ENCODE measurements around the gene ANO8. TPM values are rescaled to one million over a fixed set of nuclear protein-coding genes. Genes with fewer than 3 reads are reported as not detected.
"Not testable (repeated sequence)": the region's sequence is repeated elsewhere in the genome, so short reads cannot be mapped to it uniquely, and the experiment has no call there.

The ANO8 gene
- total RNA-seq, 1 experiment from 2014 or later: 0.82 TPM

DNA sequence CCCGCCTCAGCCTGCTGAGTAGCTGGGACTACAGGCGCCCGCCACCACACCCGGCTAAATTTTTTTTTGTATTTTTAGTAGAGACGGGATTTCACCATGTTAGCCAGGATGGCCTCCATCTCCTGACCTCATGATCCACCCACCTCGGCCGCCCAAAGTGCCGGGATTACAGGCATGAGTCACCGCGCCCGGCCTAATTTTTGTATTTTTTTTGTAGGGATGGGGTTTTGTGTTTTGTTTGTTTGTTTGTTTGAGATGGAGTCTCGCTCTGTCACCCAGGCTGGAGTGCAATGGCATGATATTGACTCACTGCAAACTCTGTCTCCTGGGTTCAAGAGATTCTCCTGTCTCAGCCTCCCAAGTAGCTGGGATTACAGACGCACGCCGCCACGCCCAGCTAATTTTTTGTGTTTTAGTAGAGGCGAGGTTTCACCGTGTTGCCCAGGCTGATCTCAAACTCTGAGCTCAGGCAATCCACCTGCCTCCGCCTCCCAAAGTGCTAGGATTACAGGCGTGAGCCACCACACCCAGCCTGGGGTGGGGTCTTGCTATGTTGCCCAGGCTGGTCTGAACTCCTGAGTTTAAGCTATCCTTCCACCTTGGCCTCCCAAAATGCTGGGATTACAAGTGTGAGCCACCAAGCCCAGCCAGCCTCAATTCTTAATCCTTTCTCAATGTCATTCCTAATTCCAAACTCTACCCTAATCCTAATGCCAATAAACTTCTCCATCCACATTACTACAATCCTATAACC lies 29.4 kb upstream of the ANO8 start:
- H3K4me3 ChIP-seq (ENCODE audit: low read length); H3K27me3 ChIP-seq (ENCODE audit: low read length); H3K4me1 ChIP-seq (ENCODE audit: low read length); H3K27ac ChIP-seq (ENCODE audit: low read length); H3K9me3 ChIP-seq (ENCODE audit: low read length); H3K9ac ChIP-seq (ENCODE audit: low read length); DNase-seq; H3K4me2 ChIP-seq (ENCODE audit: low read depth, low read length, poor library complexity, severe bottlenecking); H3K36me3 ChIP-seq (ENCODE audit: insufficient read depth, low read length); H3K79me2 ChIP-seq (ENCODE audit: low read length); H3K9me2 ChIP-seq (replicated peaks; ENCODE audit: insufficient read depth, low read length); H4K20me1 ChIP-seq (ENCODE audit: insufficient read depth, low read depth, low read length); H2AFZ ChIP-seq (ENCODE audit: low read length): not testable (repeated sequence)

DNA sequence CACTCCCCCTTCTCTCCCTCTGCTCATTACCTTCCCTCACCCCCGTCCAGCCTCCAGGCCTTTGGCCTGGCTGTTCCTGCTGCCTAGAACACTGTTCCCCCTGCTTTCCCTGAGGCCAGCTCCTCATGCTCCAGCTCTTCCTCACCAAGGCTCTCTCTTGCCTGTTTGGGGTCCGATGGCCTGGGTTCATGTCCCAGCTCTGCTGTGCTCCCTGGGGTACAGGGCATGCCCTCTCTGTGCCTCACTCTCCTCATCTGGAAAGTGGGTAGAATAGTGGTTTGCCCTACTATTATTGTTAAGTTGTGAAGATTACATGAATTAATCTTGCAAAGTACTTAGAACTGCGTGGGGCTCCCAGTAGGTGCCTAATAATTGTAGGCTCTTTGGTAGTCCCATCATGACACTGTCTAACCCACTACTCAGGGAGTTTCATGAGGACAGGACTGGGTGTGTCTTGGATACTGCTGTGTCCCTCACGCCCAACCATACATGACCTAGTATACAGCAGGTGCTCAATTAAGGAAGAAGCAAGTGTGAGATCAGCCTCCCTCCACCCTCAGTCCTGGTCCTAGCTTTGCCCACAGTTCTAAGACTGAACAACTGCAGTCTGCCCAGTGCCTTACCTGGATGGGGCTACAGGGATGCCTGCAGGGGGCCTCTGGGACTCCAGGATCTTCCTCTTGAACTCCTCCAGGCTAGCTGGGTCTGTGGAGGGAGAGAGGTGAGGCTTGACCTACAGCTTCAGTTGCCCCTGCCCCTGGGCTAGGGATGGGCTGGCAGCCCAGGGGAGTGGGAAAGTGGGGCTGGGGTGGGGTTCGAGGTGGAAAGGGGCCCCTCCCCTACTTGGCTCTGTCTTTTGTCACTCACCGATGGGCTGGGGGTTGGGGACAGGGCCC lies 25.5 kb upstream of the ANO8 start:
- H2AFZ ChIP-seq (ENCODE audit: low read length): no peak overlapping the region
- no peak overlapping the region for H3K4me3 ChIP-seq (ENCODE audit: low read length)
- H3K9me3 ChIP-seq (ENCODE audit: low read length): no peaks in the 10 kb centered on the region
- H3K27me3 ChIP-seq (ENCODE audit: low read length): no peaks in the 10 kb centered on the region
- H3K4me2 ChIP-seq (ENCODE audit: low read depth, low read length, poor library complexity, severe bottlenecking): no peak overlapping the region
- H3K79me2 ChIP-seq (ENCODE audit: low read length): no peaks in the 10 kb centered on the region
- no peaks in the 10 kb centered on the region for H3K36me3 ChIP-seq (ENCODE audit: insufficient read depth, low read length)
- no peak for DNase-seq
- no peak overlapping the region for H3K9ac ChIP-seq (ENCODE audit: low read length)
- H3K9me2 ChIP-seq (replicated peaks; ENCODE audit: insufficient read depth, low read length): no peaks in the 10 kb centered on the region
- H3K4me1 ChIP-seq (ENCODE audit: low read length): no peaks in the 10 kb centered on the region
- H3K27ac ChIP-seq (ENCODE audit: low read length): no peak overlapping the region
- no peaks in the 10 kb centered on the region for H4K20me1 ChIP-seq (ENCODE audit: insufficient read depth, low read depth, low read length)

DNA sequence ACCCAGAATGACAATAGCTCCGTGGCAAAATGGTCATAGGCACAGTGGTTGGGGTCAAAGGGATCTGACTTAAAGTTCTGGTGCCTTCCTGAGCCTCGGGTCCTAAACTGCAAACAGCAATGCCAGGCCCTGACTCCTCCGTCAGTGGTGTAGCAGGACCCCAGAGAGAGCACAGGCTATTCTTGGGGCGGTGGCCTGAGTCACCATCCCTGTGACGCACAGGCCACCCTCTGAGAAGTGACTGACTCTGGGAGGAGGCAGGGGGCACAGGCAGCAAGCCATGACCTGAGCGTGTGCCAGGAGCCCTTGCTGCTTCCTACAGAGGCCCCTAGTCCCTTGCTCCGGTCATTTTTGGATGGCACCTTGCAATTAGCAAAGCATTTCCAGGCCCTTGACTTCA lies 23.7 kb upstream of the ANO8 start:
- H3K79me2 ChIP-seq (ENCODE audit: low read length): no peaks in the 10 kb centered on the region
- no peak overlapping the region for H3K9ac ChIP-seq (ENCODE audit: low read length)
- no peaks in the 10 kb centered on the region for H3K27me3 ChIP-seq (ENCODE audit: low read length)
- no peaks in the 10 kb centered on the region for H3K9me2 ChIP-seq (replicated peaks; ENCODE audit: insufficient read depth, low read length)
- H2AFZ ChIP-seq (ENCODE audit: low read length): no peak overlapping the region
- H3K27ac ChIP-seq (ENCODE audit: low read length): no peak overlapping the region
- H3K36me3 ChIP-seq (ENCODE audit: insufficient read depth, low read length): no peaks in the 10 kb centered on the region
- H3K4me1 ChIP-seq (ENCODE audit: low read length): no peaks in the 10 kb centered on the region
- no peak for DNase-seq
- no peaks in the 10 kb centered on the region for H3K9me3 ChIP-seq (ENCODE audit: low read length)
- no peak overlapping the region for H3K4me3 ChIP-seq (ENCODE audit: low read length)
- H3K4me2 ChIP-seq (ENCODE audit: low read depth, low read length, poor library complexity, severe bottlenecking): no peak overlapping the region
- H4K20me1 ChIP-seq (ENCODE audit: insufficient read depth, low read depth, low read length): no peaks in the 10 kb centered on the region

DNA sequence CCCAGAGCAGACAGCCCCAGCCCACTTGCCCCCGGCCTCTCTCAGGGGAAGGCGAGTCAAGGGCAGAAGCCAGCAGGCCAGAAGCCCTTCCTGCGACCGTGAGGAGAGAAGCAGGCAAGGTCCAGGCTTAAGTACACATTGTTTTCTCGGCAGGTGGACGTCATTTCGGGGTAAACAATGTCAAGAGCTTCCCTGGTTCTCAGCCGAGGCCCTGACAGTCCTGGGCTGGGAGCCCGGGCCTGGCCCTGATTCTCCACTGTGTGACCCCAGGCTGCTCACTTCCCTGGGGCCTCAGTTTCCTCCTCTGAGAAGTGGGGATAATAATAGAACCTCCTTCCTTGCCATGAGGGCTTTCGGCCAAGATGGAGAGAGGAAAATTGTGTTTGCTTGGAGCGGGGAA lies 23.1 kb upstream of the ANO8 start:
- Histone ChIP-seq H3K9me2 (replicated peaks; ENCODE audit: insufficient read depth, low read length) (no peaks in the 10 kb centered on the region), H3K9ac (ENCODE audit: low read length) (no peak overlapping the region), H3K4me3 (ENCODE audit: low read length) (no peak overlapping the region), H2AFZ (ENCODE audit: low read length) (no peak overlapping the region), H3K4me2 (ENCODE audit: low read depth, low read length, poor library complexity, severe bottlenecking) (no peak overlapping the region), H3K36me3 (ENCODE audit: insufficient read depth, low read length) (no peaks in the 10 kb centered on the region), H3K27me3 (ENCODE audit: low read length) (no peaks in the 10 kb centered on the region), H3K9me3 (ENCODE audit: low read length) (no peaks in the 10 kb centered on the region), H4K20me1 (ENCODE audit: insufficient read depth, low read depth, low read length) (no peaks in the 10 kb centered on the region), H3K27ac (ENCODE audit: low read length) (no peak overlapping the region), H3K4me1 (ENCODE audit: low read length) (no peaks in the 10 kb centered on the region), H3K79me2 (ENCODE audit: low read length) (no peaks in the 10 kb centered on the region)
- DNase-seq: no peak

DNA sequence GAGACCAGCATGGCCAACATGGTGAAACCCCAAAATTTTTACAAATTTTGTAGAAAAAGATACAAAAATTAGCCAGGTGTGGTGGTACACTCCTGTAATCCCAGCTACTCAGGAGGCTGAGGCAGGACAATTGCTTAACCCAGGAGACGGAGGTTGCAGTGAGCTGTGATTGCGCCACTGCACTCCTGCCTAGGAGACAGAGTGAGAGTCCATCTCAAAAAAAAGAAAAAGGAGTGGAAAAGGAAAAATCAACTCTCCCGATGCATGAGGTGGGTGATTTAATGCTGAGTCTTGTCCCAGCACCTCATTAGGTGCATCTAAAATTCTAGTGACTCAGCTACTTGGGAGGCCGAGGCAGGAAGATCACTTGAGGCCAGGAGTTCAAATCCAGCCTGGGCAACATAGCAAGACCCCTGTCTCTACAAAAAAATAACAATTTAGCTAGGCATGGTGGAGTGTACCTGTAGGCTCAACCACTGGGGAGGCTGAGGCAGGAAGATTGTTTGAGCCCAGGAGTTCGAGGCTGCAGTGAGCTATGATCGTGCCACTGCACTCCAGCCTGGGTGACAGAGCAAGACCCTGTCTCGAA lies 22.5 kb upstream of the ANO8 start:
- Histone ChIP-seq H3K9me3 (ENCODE audit: low read length) (no peaks in the 10 kb centered on the region), H3K4me1 (ENCODE audit: low read length) (no peaks in the 10 kb centered on the region), H2AFZ (ENCODE audit: low read length) (no peak overlapping the region), H3K4me2 (ENCODE audit: low read depth, low read length, poor library complexity, severe bottlenecking) (no peak overlapping the region), H3K79me2 (ENCODE audit: low read length) (no peaks in the 10 kb centered on the region), H3K27ac (ENCODE audit: low read length) (no peak overlapping the region), H3K9ac (ENCODE audit: low read length) (no peak overlapping the region), H3K36me3 (ENCODE audit: insufficient read depth, low read length) (no peaks in the 10 kb centered on the region), H4K20me1 (ENCODE audit: insufficient read depth, low read depth, low read length) (no peaks in the 10 kb centered on the region), H3K27me3 (ENCODE audit: low read length) (no peaks in the 10 kb centered on the region), H3K9me2 (replicated peaks; ENCODE audit: insufficient read depth, low read length) (no peaks in the 10 kb centered on the region), H3K4me3 (ENCODE audit: low read length) (no peak overlapping the region)
- DNase-seq: no peak

DNA sequence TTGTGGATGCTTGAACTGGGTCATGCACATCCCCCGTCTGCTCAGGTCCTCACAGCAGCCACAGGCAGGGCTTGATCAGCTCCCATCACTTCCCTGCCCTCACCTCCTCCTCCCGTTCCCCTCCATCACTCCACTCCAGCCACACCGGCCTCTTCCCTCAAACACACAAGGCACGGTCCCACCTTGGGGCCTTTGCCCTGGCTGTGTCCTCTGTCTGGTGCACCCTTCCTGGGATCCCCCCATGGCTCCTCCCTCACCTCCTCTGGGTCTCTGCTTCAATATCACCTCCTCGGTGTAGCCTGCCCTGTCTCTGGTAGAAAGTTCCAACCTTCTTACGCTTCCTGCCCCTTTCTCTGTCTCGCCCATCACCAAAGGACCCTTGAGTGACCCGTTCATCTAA lies 18.7 kb upstream of the ANO8 start:
- no peak overlapping the region for H3K4me2 ChIP-seq (ENCODE audit: low read depth, low read length, poor library complexity, severe bottlenecking)
- H3K9me2 ChIP-seq (replicated peaks; ENCODE audit: insufficient read depth, low read length): no peaks in the 10 kb centered on the region
- H2AFZ ChIP-seq (ENCODE audit: low read length): no peak overlapping the region

DNA sequence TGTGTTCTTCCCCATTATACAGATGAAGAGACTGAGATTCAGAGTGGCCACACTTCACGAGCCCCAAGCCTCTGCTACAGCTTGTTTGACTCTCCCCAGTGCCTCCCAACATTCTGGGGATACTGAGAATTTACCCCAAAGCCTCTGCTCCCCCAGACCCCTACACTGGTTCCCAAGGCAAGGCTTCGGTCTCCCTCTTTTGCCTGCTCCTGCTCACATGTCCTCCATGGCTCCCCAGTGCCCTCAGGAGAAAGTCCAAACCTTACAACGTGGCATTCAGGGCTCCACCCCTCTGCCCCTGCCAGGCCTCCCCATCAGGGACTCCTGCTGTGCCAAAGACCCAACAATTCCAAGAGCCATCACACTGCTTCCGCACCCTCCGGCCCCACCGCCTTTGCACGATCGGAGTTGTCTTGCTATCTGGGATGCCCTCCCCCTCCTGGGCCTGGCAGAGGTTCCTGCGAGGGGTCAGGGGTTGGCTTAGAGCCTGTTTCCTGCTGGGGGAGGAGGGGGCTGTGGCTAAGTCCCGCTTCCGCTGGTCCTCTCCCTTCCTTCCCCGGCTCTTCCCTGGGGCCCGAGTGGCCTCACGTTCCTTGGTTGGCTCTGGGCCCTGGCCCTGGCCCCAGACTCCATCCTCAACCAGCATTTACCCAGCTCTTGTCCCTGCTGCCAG lies 18.1 kb upstream of the ANO8 start:
- Histone ChIP-seq H4K20me1 (ENCODE audit: insufficient read depth, low read depth, low read length) (no peaks in the 10 kb centered on the region), H2AFZ (ENCODE audit: low read length) (no peak overlapping the region), H3K9ac (ENCODE audit: low read length) (no peak overlapping the region), H3K4me3 (ENCODE audit: low read length) (no peak overlapping the region), H3K9me3 (ENCODE audit: low read length) (no peaks in the 10 kb centered on the region), H3K4me2 (ENCODE audit: low read depth, low read length, poor library complexity, severe bottlenecking) (no peak overlapping the region), H3K36me3 (ENCODE audit: insufficient read depth, low read length) (no peaks in the 10 kb centered on the region), H3K27ac (ENCODE audit: low read length) (no peak overlapping the region), H3K9me2 (replicated peaks; ENCODE audit: insufficient read depth, low read length) (no peaks in the 10 kb centered on the region), H3K4me1 (ENCODE audit: low read length) (no peaks in the 10 kb centered on the region), H3K27me3 (ENCODE audit: low read length) (no peaks in the 10 kb centered on the region), H3K79me2 (ENCODE audit: low read length) (no peaks in the 10 kb centered on the region)
- no peak for DNase-seq

More for the DNA sequence above, 18.7 kb upstream of the ANO8 start:
- no peak overlapping the region for H3K9ac ChIP-seq (ENCODE audit: low read length)
- H3K4me3 ChIP-seq (ENCODE audit: low read length): no peak overlapping the region
- no peaks in the 10 kb centered on the region for H3K79me2 ChIP-seq (ENCODE audit: low read length)
- no peaks in the 10 kb centered on the region for H3K36me3 ChIP-seq (ENCODE audit: insufficient read depth, low read length)
- H4K20me1 ChIP-seq (ENCODE audit: insufficient read depth, low read depth, low read length): no peaks in the 10 kb centered on the region
- DNase-seq: no peak
- H3K27me3 ChIP-seq (ENCODE audit: low read length): no peaks in the 10 kb centered on the region
- no peak overlapping the region for H3K27ac ChIP-seq (ENCODE audit: low read length)
- no peaks in the 10 kb centered on the region for H3K4me1 ChIP-seq (ENCODE audit: low read length)
- H3K9me3 ChIP-seq (ENCODE audit: low read length): no peaks in the 10 kb centered on the region

Measured in Karpas-422 (cell line).